ENCODE measurements around the gene ROBO1.

Gene ROBO1

GRCh38 chr3:79297245-79297960 lies 470.4 kb downstream of the ROBO1 start:
- no peak for DNase-seq

DNA sequence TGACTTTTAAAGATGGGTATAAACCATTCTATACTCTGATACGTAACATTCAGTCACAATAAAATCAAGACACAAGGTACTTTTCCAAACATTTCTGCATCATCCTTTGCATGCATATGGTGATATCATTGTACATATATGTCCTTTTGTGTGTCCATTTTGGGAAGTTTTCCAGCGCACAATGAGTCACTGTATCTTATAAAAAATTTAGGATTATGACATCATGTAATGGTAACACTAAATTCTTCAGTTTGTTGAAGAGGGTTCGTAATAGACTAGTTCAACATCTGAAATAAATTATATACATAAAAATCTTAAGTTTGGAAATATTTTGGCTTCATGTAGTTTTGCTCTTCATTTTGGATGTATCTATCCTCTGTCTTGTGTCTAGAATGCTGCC lies 480.9 kb downstream of the ROBO1 start:
- no peak for DNase-seq

- no peak for DNase-seq
Observed at GRCh38 chr3:79285871-79286270, 481.9 kb downstream of the ROBO1 start.

GRCh38 chr3:79285380-79285779 lies 482.4 kb downstream of the ROBO1 start:
- no peak for DNase-seq

DNA sequence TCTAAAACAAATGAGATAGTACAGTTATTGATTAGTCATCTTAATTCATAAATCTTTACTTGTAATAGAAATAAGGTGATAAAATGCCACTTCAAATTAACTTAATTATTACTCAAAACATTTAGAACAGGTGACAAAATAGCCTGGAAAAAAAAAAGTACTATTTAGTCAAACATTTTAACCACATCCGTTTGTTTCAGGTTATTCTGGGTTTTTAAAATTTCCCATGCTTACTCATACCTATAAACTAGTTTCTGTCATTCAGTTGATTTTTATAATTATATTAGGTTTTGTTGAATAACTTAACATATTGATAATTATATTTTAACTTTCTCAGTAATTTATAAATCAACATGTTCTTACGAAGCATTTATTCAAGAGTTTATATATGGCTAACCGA lies 483.0 kb downstream of the ROBO1 start:
- no peak for DNase-seq

- DNase-seq, result no peak
Observed at GRCh38 chr3:79278681-79279080, 489.1 kb downstream of the ROBO1 start.

DNA sequence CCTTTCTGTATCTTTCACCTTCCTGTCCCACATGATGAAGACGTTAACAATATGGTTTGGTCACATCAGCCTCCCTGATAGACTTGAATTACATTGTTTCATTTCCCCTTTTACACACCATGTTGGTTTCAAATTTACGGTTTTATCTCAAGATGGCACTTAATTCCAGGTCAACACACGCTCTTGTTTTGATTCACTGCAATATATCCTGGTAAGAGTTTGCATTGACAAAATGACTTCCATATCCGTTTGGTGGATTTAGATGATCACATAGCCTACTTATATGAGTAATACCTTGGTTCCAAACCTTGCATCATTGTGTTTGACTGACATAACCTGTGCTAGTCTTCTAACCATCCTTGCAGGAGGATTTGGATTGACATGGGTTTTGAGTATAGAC lies 499.4 kb downstream of the ROBO1 start:
- DNase-seq, result no peak

DNA sequence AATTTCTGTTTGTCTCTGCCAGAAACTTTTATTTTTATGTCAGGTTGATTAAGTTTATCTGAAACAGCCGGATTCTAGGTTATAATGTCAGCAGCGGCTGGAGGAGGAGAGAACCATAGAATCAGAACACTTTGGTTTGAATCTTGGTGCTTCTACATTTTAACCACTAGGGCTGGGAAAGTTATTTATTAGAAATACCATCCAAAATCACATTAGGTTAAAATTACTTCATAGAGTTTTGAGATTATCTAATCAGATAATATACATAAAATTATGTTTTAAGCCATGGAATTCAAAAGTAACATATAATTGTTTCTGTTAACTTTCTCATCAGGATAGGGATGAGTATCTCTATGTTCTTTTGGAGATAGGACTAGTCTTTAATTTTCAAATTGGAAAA lies 502.9 kb downstream of the ROBO1 start:
- no peak for DNase-seq

DNA sequence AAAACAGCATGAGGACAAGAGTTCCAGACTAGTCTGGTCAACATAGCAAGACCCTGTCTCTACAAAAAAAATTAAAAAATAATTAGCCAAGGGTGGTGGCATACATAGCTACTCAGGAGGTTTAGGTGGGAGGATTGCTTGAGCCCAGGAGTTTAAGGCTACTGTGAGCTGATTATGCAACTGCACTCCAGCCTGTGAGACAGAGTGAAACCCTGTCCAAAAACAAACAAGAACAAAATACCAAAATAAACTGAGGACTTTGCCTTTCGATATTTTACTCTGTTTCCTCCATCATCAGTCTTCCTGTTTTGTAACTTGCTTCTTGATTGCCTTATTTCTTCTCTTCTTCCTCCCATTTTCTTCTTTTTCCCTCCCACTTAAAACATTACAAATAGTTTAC lies 504.4 kb downstream of the ROBO1 start:
- no peak for DNase-seq

- DNase-seq, result no peak
Observed at GRCh38 chr3:79258479-79258878, 509.3 kb downstream of the ROBO1 start.

- DNase-seq, result no peak
Observed at GRCh38 chr3:79257791-79258190, 510.0 kb downstream of the ROBO1 start.

DNA sequence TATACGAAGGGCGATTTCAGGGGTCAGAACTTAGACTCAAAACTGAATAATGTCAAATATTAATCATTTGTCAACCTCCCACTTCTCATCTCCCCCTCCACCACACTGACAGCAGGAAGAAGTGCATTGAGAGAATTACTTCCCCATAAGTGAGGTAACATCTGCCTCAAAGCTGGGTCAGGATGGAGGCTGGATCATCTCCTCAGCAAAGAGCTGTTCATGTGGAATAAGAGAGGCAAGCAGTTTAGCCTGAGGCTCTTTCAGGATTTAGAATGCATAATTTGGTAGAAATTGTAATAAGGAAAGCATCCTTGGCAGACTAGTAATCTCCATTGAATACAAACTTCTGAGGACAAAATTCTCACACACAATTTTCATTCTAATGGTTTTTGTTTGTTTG lies 512.1 kb downstream of the ROBO1 start:
- DNase-seq, result no peak

DNA sequence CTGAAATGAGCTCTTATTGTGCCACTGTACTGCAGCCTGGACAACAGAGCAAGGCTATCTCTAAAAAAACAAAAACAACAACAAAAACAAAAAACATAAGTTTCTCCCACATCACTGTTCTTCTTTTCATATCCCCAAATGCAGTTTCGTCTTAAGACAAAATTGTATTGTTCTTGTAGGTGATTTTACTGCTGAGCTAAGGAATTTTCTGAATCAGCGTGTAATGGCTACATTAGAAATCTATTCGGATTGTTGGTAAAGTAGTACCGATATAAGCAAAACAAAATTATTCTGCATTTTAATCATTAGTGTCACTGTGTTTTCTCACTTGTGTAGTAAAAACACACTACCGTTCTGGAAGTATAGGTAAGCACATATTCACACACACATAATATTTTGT lies 512.5 kb downstream of the ROBO1 start:
- DNase-seq, result no peak

- DNase-seq, result no peak
Observed at GRCh38 chr3:79253704-79254103, 514.1 kb downstream of the ROBO1 start.

- no peak for DNase-seq
Observed at GRCh38 chr3:79253271-79253670, 514.5 kb downstream of the ROBO1 start.

DNA sequence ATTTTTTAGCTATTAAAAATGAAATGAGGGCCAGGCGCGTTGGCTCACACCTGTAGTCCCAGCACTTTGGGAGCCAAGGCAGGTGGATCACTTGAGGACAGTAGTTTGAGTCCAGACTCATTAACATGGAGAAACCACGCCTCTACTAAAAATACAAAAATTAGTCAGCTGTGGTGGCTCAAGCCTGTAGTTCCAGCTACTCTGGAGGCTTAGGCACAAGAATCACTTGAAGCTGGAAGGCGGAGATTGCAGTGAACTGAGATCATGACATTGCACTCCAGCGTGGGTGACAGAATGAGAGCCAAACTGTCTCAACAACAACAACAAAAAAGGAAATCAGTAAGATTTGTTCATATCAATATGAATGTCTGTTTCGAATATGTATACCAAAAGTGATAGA lies 517.1 kb downstream of the ROBO1 start:
- no peak for DNase-seq

DNA sequence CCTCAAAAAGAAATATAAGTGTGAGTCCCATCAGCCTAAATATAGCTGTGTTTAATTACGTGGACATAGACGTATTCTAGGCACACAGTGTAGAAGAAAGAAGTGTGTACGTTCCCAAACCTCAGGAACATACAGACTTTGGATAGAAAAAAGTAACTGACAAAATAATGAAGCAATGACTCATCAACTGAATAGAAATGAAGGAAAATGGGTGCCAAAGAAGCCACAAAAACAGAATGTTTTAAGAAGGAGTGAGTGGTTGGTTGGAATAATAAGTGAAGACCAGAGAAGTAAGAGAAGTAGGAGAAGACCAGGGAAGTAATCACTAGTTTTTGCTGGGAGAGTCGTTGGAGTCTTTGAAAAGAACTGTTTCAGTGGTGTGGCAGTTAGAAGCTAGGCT lies 518.1 kb downstream of the ROBO1 start:
- DNase-seq, result no peak

- no peak for DNase-seq
Observed at GRCh38 chr3:79247725-79248043, 520.1 kb downstream of the ROBO1 start.

GRCh38 chr3:79246875-79247724 lies 520.7 kb downstream of the ROBO1 start:
- no peak for DNase-seq

- DNase-seq, result no peak
Observed at GRCh38 chr3:79245284-79246138, 522.3 kb downstream of the ROBO1 start.

GRCh38 chr3:79236496-79236895 lies 531.3 kb downstream of the ROBO1 start:
- DNase-seq, result no peak

DNA sequence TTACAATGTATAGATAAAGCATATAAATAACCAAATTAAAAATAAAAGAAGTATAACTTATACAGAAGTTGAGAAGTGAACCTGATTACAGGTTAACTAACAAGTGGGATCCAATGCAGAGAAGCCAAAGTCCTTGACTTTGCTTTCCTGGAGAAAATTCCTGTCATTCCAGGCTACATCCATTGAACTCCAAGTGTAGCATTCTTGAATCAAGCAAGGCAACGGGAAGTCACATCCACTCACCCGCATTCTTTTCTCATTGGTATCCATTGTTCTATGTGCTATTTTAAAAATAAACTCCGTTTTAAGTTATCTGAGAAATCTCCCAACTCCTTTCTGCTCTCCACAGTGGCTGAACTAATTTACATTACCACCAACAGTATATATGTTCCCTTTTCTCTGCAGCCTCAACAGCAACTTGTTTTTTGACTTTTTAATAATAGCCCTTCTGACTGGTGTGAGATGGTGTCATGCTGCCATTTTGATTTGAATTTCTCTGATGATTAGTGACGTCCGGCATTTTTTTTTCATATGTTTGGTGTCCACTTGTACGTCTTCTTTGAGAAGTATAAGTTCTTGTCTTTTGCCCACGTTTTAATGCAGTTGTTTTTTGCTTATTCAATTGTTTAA lies 534.3 kb downstream of the ROBO1 start:
- DNase-seq, result no peak

DNA sequence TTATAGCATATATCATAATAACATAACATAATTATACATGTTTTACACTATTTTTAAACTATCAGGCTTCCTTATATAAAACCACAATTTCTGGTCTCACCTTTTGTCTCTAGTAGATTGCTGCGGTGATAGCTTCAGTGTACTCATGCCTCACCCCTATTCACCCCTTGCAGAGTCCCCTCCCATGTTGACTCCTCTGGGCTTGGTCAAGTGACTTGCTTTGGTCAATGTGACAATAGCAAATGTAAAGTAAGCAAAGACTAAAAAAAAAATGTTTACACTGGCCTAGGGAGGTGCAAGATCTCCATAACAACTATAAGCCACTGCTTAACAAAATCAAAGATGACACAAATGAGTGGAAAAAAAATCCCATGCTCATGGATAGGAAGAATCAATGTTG lies 537.5 kb downstream of the ROBO1 start:
- DNase-seq, result no peak

All from cerebellar nuclear complex (tissue), 1 donor.